ENCODE measurements around the gene PEX14.

Gene PEX14

DNA sequence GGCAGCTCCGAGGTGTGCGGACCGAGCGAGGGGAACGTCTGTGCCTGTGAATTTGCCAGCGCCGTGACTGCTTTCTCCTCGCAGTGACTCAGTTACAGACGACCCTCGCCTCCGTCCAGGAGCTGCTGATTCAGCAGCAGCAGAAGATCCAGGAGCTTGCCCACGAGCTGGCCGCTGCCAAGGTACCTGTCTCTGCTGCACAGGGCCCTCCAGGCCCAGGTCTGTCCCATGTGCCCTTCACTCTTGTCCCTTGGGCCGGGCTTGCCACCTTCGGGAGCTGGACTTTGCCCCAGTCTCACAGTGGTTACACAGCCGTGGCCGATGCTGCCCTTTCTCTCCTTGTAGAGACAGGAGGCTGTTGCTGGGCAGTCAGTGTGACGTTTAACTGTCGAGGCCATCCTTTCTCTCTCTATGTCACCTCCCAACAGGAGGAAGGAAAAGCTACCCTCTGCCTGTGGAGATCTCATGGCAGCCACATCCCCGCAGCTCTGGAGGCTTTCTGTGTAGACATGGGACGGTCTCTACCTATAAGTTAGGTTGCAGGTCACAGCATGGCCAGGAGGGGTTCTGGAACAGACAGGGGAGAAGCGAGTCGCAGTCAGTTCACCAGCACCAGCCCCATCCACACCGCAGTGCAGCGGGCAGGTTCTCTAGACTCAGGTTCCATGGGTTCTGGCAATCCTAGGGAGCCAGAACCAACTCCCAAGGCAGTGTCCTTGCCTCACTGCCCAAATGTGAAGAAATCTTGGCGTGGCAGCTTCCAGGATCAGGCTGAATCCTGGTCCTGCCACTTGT is 149.7 kb downstream of the PEX14 start:
- no peak overlapping the region for H3K4me2 ChIP-seq
- no peak overlapping the region for H3K27ac ChIP-seq
- no peak overlapping the region for H3K4me3 ChIP-seq
- peaks cover under 1 to 20% (median 10%) of the 10 kb centered on the region in 10 experiments; a peak in 18 of 20 replicates for H3K4me1 ChIP-seq
- H3K27me3 ChIP-seq = no peaks in the 10 kb centered on the region
- peaks cover 8 to 75% (median 39%) of the 10 kb centered on the region in 11 experiments; a peak in 20 of 22 replicates for H3K36me3 ChIP-seq
- H3K9me3 ChIP-seq (replicated peaks in 1 of 11) = no peaks in the 10 kb centered on the region
- peaks cover 0 to 23% (median 0%) of the 10 kb centered on the region in 11 experiments; a peak in 3 of 22 replicates for H4K20me1 ChIP-seq
- no peak overlapping the region for H3K9ac ChIP-seq
- TF ChIP-seq Cebpa-rat (IDR thresholded peaks at IDR 0.05) = no peak

DNA sequence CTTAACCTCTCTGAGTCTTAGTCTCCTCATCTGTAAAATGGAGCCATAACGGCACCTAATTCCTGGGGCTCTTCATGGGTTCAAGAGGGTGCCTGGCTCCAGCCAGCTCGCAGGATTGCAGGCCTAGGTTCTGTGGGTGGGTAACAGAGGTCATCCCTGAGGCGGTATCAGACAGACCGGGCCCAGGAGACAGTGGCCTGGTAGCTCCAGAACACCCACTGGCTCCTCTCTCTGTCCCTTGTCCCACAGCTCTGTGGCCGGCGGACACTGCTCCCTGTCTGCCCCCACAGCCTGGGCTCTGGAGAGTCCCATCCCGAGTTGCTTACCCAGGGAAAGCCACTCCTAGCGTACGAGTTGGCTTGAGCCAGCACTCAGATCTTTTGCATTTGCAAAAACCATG is 150.3 kb downstream of the PEX14 start:
- no peak for TF ChIP-seq Cebpa-rat (IDR thresholded peaks at IDR 0.05)
- Histone ChIP-seq H3K27ac (no peak overlapping the region), H3K4me1 (peaks cover 6 to 26% (median 17%) of the 10 kb centered on the region in 10 experiments)

GRCh38 chr1:10625554-10625953 is 150.8 kb downstream of the PEX14 start:
- TF ChIP-seq Cebpa-rat (IDR thresholded peaks at IDR 0.05) = no peak
- Histone ChIP-seq H3K9me3 (replicated peaks in 1 of 11) (no peaks in the 10 kb centered on the region), H3K9ac (no peak overlapping the region)

More for the DNA sequence above, 150.3 kb downstream of the PEX14 start:
- no peaks in the 10 kb centered on the region for H3K9me3 ChIP-seq (replicated peaks in 1 of 11)
- H3K4me3 ChIP-seq = no peak overlapping the region
- peaks cover 8 to 76% (median 39%) of the 10 kb centered on the region in 11 experiments; a peak in 20 of 22 replicates for H3K36me3 ChIP-seq
- H3K4me2 ChIP-seq = no peak overlapping the region
- peaks cover 0 to 28% (median 0%) of the 10 kb centered on the region in 11 experiments; a peak in 3 of 22 replicates for H4K20me1 ChIP-seq
- H3K27me3 ChIP-seq = no peaks in the 10 kb centered on the region
- no peak overlapping the region for H3K9ac ChIP-seq

GRCh38 chr1:10626131-10626731 is 151.5 kb downstream of the PEX14 start:
- Histone ChIP-seq H3K9me3 (replicated peaks in 1 of 11) (no peaks in the 10 kb centered on the region), H3K4me2 (no peak overlapping the region), H3K27ac (no peak overlapping the region), H4K20me1 (peaks cover 0 to 31% (median under 1%) of the 10 kb centered on the region in 11 experiments; a peak in 4 of 22 replicates), H3K36me3 (peaks cover 8 to 67% (median 39%) of the 10 kb centered on the region in 11 experiments; a peak in 20 of 22 replicates), H3K27me3 (no peaks in the 10 kb centered on the region), H3K9ac (no peak overlapping the region; a peak in 1 of 22 replicates), H3K4me1 (peaks cover 18 to 38% (median 28%) of the 10 kb centered on the region in 10 experiments), H3K4me3 (no peak overlapping the region)
- no peak for TF ChIP-seq Cebpa-rat (IDR thresholded peaks at IDR 0.05)

More at GRCh38 chr1:10625554-10625953, 150.8 kb downstream of the PEX14 start:
- Histone ChIP-seq H3K4me2 (no peak overlapping the region), H3K27me3 (no peaks in the 10 kb centered on the region), H3K4me1 (peaks cover 11 to 31% (median 21%) of the 10 kb centered on the region in 10 experiments), H3K4me3 (no peak overlapping the region), H3K27ac (no peak overlapping the region), H3K36me3 (peaks cover 8 to 73% (median 39%) of the 10 kb centered on the region in 11 experiments; a peak in 20 of 22 replicates), H4K20me1 (peaks cover 0 to 28% (median 0%) of the 10 kb centered on the region in 11 experiments; a peak in 3 of 22 replicates)

- Histone ChIP-seq H3K4me3 (no peak overlapping the region), H3K9me3 (replicated peaks in 1 of 11) (no peaks in the 10 kb centered on the region), H3K4me1 (peaks cover 24 to 44% (median 35%) of the 10 kb centered on the region in 10 experiments), H3K36me3 (peaks cover 8 to 60% (median 39%) of the 10 kb centered on the region in 11 experiments; a peak in 20 of 22 replicates), H3K27ac (no peak overlapping the region), H3K9ac (no peak overlapping the region), H3K4me2 (no peak overlapping the region), H3K27me3 (no peaks in the 10 kb centered on the region), H4K20me1 (peaks cover 0 to 35% (median 3%) of the 10 kb centered on the region in 11 experiments; a peak in 5 of 22 replicates)
- TF ChIP-seq Cebpa-rat (IDR thresholded peaks at IDR 0.05) = no peak
These were observed 152.2 kb downstream of the PEX14 start for GRCh38 chr1:10626791-10627410.

DNA sequence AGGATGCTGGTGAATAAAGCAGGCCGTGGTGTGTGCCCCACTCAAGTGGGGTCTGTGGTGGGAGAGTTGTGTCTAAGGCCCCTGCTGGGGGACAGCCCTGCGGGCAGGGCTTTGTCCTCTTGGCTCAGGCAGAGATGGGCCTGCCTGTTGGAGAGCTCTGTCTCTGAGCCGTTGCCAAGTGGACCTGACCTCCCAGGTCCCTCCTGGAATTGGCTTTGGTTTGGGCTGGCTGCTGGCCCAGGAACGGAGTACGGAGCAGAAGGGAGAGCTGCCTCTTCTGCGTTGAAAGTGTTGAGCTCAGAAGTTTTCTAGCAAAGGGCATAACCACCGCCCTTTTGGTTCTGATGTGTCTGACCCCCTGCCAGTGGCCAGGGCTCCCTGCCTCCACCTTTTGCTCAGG is 153.9 kb downstream of the PEX14 start:
- 0 out of 22 replicates have a peak overlapping the region, but pooled peaks of 1 of the 11 experiments have one; percentile 14 for H3K9ac ChIP-seq
- H3K4me3 ChIP-seq = no peak overlapping the region
- peaks cover 0 to 40% (median 0%) of the 10 kb centered on the region in 11 experiments; a peak in 4 of 22 replicates for H4K20me1 ChIP-seq
- TF ChIP-seq Cebpa-rat (IDR thresholded peaks at IDR 0.05) = no peak
- no peaks in the 10 kb centered on the region for H3K9me3 ChIP-seq (replicated peaks in 1 of 11)
- no peaks in the 10 kb centered on the region for H3K27me3 ChIP-seq
- H3K36me3 ChIP-seq = peaks cover 8 to 42% (median 26%) of the 10 kb centered on the region in 11 experiments; a peak in 20 of 22 replicates
- H3K4me1 ChIP-seq = peaks cover 24 to 62% (median 44%) of the 10 kb centered on the region in 10 experiments
- peak overlapping the region in 9 of 11 experiments; percentile 71 to 88 (median 83); a peak in 15 of 22 replicates for H3K4me2 ChIP-seq
- peak overlapping the region in 3 of 11 experiments; percentile 69 to 81 (median 78); a peak in 1 of 22 replicates for H3K27ac ChIP-seq

- no peak for TF ChIP-seq Cebpa-rat (IDR thresholded peaks at IDR 0.05)
- Histone ChIP-seq H3K4me1 (peaks cover 27 to 67% (median 48%) of the 10 kb centered on the region in 10 experiments), H3K27me3 (no peaks in the 10 kb centered on the region), H4K20me1 (peaks cover 0 to 40% (median 3%) of the 10 kb centered on the region in 11 experiments; a peak in 5 of 22 replicates), H3K9me3 (replicated peaks in 1 of 11) (no peaks in the 10 kb centered on the region), H3K4me3 (no peak overlapping the region), H3K9ac (peak overlapping the region in 6 of 11 experiments; percentile 14 to 73 (median 59); a peak in 6 of 22 replicates), H3K36me3 (peaks cover 6 to 37% (median 20%) of the 10 kb centered on the region in 11 experiments; a peak in 19 of 22 replicates), H3K27ac (peak overlapping the region in 7 of 11 experiments; percentile 68 to 81 (median 73); a peak in 10 of 22 replicates), H3K4me2 (peak overlapping the region; percentile 69 to 88 (median 83); a peak in 21 of 22 replicates)
These were observed 154.5 kb downstream of the PEX14 start for GRCh38 chr1:10629091-10629815.

Measured in BLaER1 treated with 17β-estradiol and CSF1 and Interleukin-3, amounts not matched to agents 10 nM and 100 nM (cell line).